Mucosa of descending colon (tissue), 3 donors: ENCODE measurements around the gene QSOX2. TPM values are rescaled to one million over a fixed set of nuclear protein-coding genes. Genes with fewer than 3 reads are reported as not detected.
"Not testable (repeated sequence)": the region's sequence is repeated elsewhere in the genome, so short reads cannot be mapped to it uniquely, and the experiment has no call there.

Experiments used
- ATAC-seq: fragments of 200-7000 bp; cut with Tn5 transposase; one replicate; pipeline ENCODE4 v1.9.1; 2020; ENCODE audit warnings: mild to moderate bottlenecking, moderate library complexity
- DNase-seq, 3 donors: peaks; one replicate each; pipeline ENCODE4 v3.0.0-alpha.2; 2020
- H3K36me3 ChIP-seq: fragments of 200-600 bp; one replicate; pipeline ENCODE4 v1.8.0; 2021; ENCODE audit warnings: low read depth, mild to moderate bottlenecking
- H3K4me1 ChIP-seq: fragments of 200-600 bp; one replicate; pipeline ENCODE4 v1.8.0; 2021; ENCODE audit warnings: low read depth, mild to moderate bottlenecking
- H3K4me3 ChIP-seq: fragments of 200-600 bp; one replicate; pipeline ENCODE4 v1.8.0; 2021; ENCODE audit warnings: mild to moderate bottlenecking
- H3K9me3 ChIP-seq: fragments of 200-600 bp; one replicate; pipeline ENCODE4 v1.8.0; 2021; ENCODE audit warnings: mild to moderate bottlenecking
- CTCF ChIP-seq: fragments of 200-600 bp; IDR thresholded peaks from one replicate; pipeline ENCODE4 v1.8.0; 2022; ENCODE audit warnings: antibody characterized with exemption, mild to moderate bottlenecking
- intact Hi-C, 2 donors: fragments of 100-400 bp; cut with DNase I in 1 of 2; cut with micrococcal nuclease in 1 of 2; formaldehyde crosslinking; loops; one replicate each; pipeline versions ENCODE4 v1.11.0 to v1.11.1; 2022; cut with DNase I, micrococcal nuclease
- total RNA-seq, 3 donors: library from RNA; stranded (reverse); fragmentation: NEBNext Ultra II Directional in 2 of 3; extraction: Animal tissue kit (Norgen Biotek cat#: 25700) in 2 of 3; gene quantifications; one replicate each; pipeline versions ENCODE4 v1.2.1 to v1.2.4, GENCODE V29; 2021 to 2023
- donor health status: DM: no; HTN: no; CAD: no; lungs with moderate emphysema.
- donor health status: DM: no; HTN: no; CAD: no.
- donor health status: DM: no; HTN: yes; CAD: no.

QSOX2 gene
- total RNA-seq, 3 donors from 2014 or later = 6.1 to 8.1 (median 7.1) TPM

- H3K36me3 ChIP-seq = no peaks in the 10 kb centered on the region
- H3K4me1 ChIP-seq = peaks cover 6% of the 10 kb centered on the region
- DNase-seq (no peak), ATAC-seq (no peak)
- intact Hi-C loops = no loop called here
- no peak overlapping the region for H3K4me3 ChIP-seq
- TF ChIP-seq CTCF = no peak
- H3K9me3 ChIP-seq = no peaks in the 10 kb centered on the region
Observed at GRCh38 chr9:136270173-136270705, 24.6 kb upstream of the QSOX2 start.

GRCh38 chr9:136268735-136269134, 23.1 kb upstream of the QSOX2 start:
- Histone ChIP-seq H3K36me3 (no peaks in the 10 kb centered on the region), H3K4me3 (no peak overlapping the region), H3K4me1 (peaks cover 6% of the 10 kb centered on the region), H3K9me3 (no peaks in the 10 kb centered on the region)
- ATAC-seq (no peak), DNase-seq (no peak)
- no peak for TF ChIP-seq CTCF
- intact Hi-C loops = no loop called here

- intact Hi-C loops = no loop called here
- no peak for DNase-seq
- no peaks in the 10 kb centered on the region for H3K9me3 ChIP-seq
- no peaks in the 10 kb centered on the region for H3K36me3 ChIP-seq
- no peak for ATAC-seq
- H3K4me3 ChIP-seq = no peak overlapping the region
- H3K4me1 ChIP-seq = peaks cover 6% of the 10 kb centered on the region
- no peak for TF ChIP-seq CTCF
Observed at GRCh38 chr9:136268318-136268717, 22.7 kb upstream of the QSOX2 start.

GRCh38 chr9:136267261-136268111, 21.9 kb upstream of the QSOX2 start:
- Histone ChIP-seq H3K4me1 (peaks cover 6% of the 10 kb centered on the region), H3K36me3 (no peaks in the 10 kb centered on the region), H3K9me3 (no peaks in the 10 kb centered on the region), H3K4me3 (no peak overlapping the region)
- intact Hi-C loops = no loop called here
- TF ChIP-seq CTCF = no peak
- ATAC-seq (peak; percentile 98), DNase-seq (peak; percentile 76 to 91 (median 88))

- H3K4me3 ChIP-seq = not testable (repeated sequence)
Observed at GRCh38 chr9:136266641-136267040, 21.0 kb upstream of the QSOX2 start.

GRCh38 chr9:136265561-136266355, 20.1 kb upstream of the QSOX2 start:
- no peaks in the 10 kb centered on the region for H3K36me3 ChIP-seq
- no peaks in the 10 kb centered on the region for H3K9me3 ChIP-seq
- intact Hi-C loops = no loop called here
- H3K4me1 ChIP-seq = peaks cover 6% of the 10 kb centered on the region
- no peak for ATAC-seq
- no peak overlapping the region for H3K4me3 ChIP-seq
- no peak for TF ChIP-seq CTCF
- DNase-seq = no peak

More at GRCh38 chr9:136266641-136267040, 21.0 kb upstream of the QSOX2 start:
- ATAC-seq, H3K36me3 ChIP-seq, intact Hi-C loops, H3K4me1 ChIP-seq, H3K9me3 ChIP-seq, DNase-seq: not testable (repeated sequence)
